ENCODE results near the gene ATP2B3.

The ATP2B3 gene

DNA sequence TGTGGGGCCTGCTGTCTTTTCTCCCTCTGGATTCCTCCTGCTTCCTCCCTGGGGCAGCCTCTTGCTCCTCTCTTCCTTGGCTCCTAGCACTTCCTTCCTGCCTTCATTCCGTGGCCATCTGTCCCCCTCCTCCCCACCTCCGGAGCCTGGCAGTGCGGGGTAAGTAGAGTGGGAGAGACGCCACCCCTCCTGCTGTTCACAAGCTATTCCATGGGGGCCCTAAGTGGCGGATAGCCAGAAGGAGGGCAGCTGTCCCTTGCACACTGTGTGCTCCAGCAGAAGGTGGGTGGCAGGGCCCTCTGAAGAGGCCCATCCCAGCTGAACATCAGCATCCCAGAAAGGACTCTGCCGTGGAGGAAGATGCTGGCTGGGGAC lies 54.1 kb downstream of the ATP2B3 start:
- no peak for TF ChIP-seq FOXM1 (IDR thresholded peaks at IDR 0.05; ENCODE audit: borderline replicate concordance, low read depth)
- TF ChIP-seq TEAD4 (IDR thresholded peaks at IDR 0.05), result no peak
- no peak for TF ChIP-seq TCF12 (IDR thresholded peaks at IDR 0.05; ENCODE audit: low read depth)
- no peak for TF ChIP-seq CEBPB (IDR thresholded peaks at IDR 0.05)

- TF ChIP-seq TCF12 (IDR thresholded peaks at IDR 0.05; ENCODE audit: low read depth) (no peak), CREB1 (IDR thresholded peaks at IDR 0.05; ENCODE audit: low read depth) (no peak), RAD21 (IDR thresholded peaks at IDR 0.05; ENCODE audit: low read depth) (no peak), FOXM1 (IDR thresholded peaks at IDR 0.05; ENCODE audit: borderline replicate concordance, low read depth) (no peak), CEBPB (IDR thresholded peaks at IDR 0.05) (no peak), EGR1 (IDR thresholded peaks at IDR 0.05) (no peak), EP300 (IDR thresholded peaks at IDR 0.05; ENCODE audit: borderline replicate concordance) (no peak), YY1 (IDR thresholded peaks at IDR 0.05; ENCODE audit: low read depth) (no peak), MAX (IDR thresholded peaks at IDR 0.05) (no peak), TAF1 (IDR thresholded peaks at IDR 0.05; ENCODE audit: low read depth) (no peak), TEAD4 (IDR thresholded peaks at IDR 0.05) (no peak), REST (IDR thresholded peaks at IDR 0.05; ENCODE audit: low read depth) (no peak), ZBTB7A (IDR thresholded peaks at IDR 0.05; ENCODE audit: low read depth) (no peak), NFIC (IDR thresholded peaks at IDR 0.05) (no peak)
- TF ChIP-seq, protein P1, sequence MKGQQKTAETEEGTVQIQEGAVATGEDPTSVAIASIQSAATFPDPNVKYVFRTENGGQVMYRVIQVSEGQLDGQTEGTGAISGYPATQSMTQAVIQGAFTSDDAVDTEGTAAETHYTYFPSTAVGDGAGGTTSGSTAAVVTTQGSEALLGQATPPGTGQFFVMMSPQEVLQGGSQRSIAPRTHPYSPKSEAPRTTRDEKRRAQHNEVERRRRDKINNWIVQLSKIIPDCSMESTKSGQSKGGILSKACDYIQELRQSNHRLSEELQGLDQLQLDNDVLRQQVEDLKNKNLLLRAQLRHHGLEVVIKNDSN (IDR thresholded peaks at IDR 0.05), result no peak
Measured at GRCh38 chrX:153572601-153573000, 55.2 kb downstream of the ATP2B3 start.

DNA sequence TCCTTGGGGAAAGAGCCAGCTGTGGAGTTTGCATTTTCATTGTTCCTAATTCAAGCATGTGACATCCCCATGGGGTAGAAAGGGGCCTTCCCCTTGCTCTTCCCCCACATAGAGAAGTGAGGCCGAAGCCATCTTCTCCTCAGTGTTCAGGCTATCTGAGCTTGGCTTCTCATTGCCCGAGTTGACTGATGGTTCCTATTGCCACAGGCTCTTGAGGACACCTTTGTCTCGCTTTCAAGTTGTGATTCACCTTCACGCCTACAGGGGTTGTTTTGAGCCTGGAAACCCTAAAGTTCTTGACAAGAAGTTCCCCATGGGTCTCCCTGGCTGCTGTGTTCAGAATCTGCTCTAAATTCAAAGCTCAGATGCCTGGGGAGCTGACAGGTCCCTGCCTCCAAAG lies 56.5 kb downstream of the ATP2B3 start:
- TF ChIP-seq EP300 (IDR thresholded peaks at IDR 0.05; ENCODE audit: borderline replicate concordance), result no peak
- no peak for TF ChIP-seq FOXM1 (IDR thresholded peaks at IDR 0.05; ENCODE audit: borderline replicate concordance, low read depth)
- no peak for TF ChIP-seq REST (IDR thresholded peaks at IDR 0.05; ENCODE audit: low read depth)
- no peak for TF ChIP-seq RAD21 (IDR thresholded peaks at IDR 0.05; ENCODE audit: low read depth)
- no peak for TF ChIP-seq TEAD4 (IDR thresholded peaks at IDR 0.05)
- no peak for TF ChIP-seq YY1 (IDR thresholded peaks at IDR 0.05; ENCODE audit: low read depth)
- TF ChIP-seq CREB1 (IDR thresholded peaks at IDR 0.05; ENCODE audit: low read depth), result no peak
- no peak for TF ChIP-seq TAF1 (IDR thresholded peaks at IDR 0.05; ENCODE audit: low read depth)
- no peak for TF ChIP-seq ZBTB7A (IDR thresholded peaks at IDR 0.05; ENCODE audit: low read depth)
- no peak for TF ChIP-seq TCF12 (IDR thresholded peaks at IDR 0.05; ENCODE audit: low read depth)
- no peak for TF ChIP-seq NFIC (IDR thresholded peaks at IDR 0.05)
- TF ChIP-seq CEBPB (IDR thresholded peaks at IDR 0.05), result no peak
- TF ChIP-seq, protein P1 (IDR thresholded peaks at IDR 0.05), result no peak
- no peak for TF ChIP-seq MAX (IDR thresholded peaks at IDR 0.05)
- no peak for TF ChIP-seq EGR1 (IDR thresholded peaks at IDR 0.05)

GRCh38 chrX:153576239-153576870 lies 58.9 kb downstream of the ATP2B3 start:
- TF ChIP-seq FOXM1 (IDR thresholded peaks at IDR 0.05; ENCODE audit: borderline replicate concordance, low read depth) (no peak), EP300 (IDR thresholded peaks at IDR 0.05; ENCODE audit: borderline replicate concordance) (no peak), ZBTB7A (IDR thresholded peaks at IDR 0.05; ENCODE audit: low read depth) (no peak), TCF12 (IDR thresholded peaks at IDR 0.05; ENCODE audit: low read depth) (no peak), NFIC (IDR thresholded peaks at IDR 0.05) (no peak), TEAD4 (IDR thresholded peaks at IDR 0.05) (no peak), RAD21 (IDR thresholded peaks at IDR 0.05; ENCODE audit: low read depth) (no peak), EGR1 (IDR thresholded peaks at IDR 0.05) (no peak), CEBPB (IDR thresholded peaks at IDR 0.05) (no peak), REST (IDR thresholded peaks at IDR 0.05; ENCODE audit: low read depth) (no peak)

All from Ishikawa (cell line).